ENCODE data around the gene PASD1. TPM values are rescaled to one million over a fixed set of nuclear protein-coding genes. Genes with fewer than 3 reads are reported as not detected.
"Not testable (repeated sequence)": the region's sequence is repeated elsewhere in the genome, so short reads cannot be mapped to it uniquely, and the experiment has no call there.

PASD1 gene
- total RNA-seq, 2 donors from 2014 or later: not detected

DNA sequence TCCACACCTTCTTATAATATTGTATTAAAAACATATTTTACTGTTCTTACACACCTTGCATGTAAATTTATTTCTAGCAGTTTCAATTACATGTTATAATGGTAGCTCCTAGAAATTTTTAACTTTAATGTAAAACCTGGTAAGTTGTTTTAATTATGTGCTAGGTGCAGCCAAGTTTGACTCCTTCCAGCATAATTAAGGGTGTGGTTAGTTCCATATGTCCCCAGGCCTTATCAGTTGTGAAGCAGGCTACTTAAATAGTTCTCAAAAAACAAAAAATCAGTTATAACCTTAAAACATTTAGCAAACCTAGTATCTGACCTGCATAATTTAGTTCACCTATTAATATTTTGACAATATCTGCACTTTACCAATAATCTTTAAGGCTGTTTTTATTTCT is 26.9 kb upstream of the PASD1 start:
- Histone ChIP-seq H3K36me3 (no peaks in the 10 kb centered on the region), H3K4me3 (no peak overlapping the region), H3K27ac (no peak overlapping the region), H3K9me3 (no peaks in the 10 kb centered on the region), H3K4me1 (no peaks in the 10 kb centered on the region), H3K27me3 (no peaks in the 10 kb centered on the region)
- no peak for DNase-seq (ENCODE audit: low spot score)
- TF ChIP-seq, protein P1, sequence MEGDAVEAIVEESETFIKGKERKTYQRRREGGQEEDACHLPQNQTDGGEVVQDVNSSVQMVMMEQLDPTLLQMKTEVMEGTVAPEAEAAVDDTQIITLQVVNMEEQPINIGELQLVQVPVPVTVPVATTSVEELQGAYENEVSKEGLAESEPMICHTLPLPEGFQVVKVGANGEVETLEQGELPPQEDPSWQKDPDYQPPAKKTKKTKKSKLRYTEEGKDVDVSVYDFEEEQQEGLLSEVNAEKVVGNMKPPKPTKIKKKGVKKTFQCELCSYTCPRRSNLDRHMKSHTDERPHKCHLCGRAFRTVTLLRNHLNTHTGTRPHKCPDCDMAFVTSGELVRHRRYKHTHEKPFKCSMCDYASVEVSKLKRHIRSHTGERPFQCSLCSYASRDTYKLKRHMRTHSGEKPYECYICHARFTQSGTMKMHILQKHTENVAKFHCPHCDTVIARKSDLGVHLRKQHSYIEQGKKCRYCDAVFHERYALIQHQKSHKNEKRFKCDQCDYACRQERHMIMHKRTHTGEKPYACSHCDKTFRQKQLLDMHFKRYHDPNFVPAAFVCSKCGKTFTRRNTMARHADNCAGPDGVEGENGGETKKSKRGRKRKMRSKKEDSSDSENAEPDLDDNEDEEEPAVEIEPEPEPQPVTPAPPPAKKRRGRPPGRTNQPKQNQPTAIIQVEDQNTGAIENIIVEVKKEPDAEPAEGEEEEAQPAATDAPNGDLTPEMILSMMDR (IDR thresholded peaks at IDR 0.05): no peak

- TF ChIP-seq, protein P1 (IDR thresholded peaks at IDR 0.05): no peak
- H3K4me3 ChIP-seq: no peak overlapping the region
- H3K27me3 ChIP-seq: no peaks in the 10 kb centered on the region
- no peak overlapping the region for H3K27ac ChIP-seq
- DNase-seq (ENCODE audit: low spot score): no peak
- H3K4me1 ChIP-seq: no peaks in the 10 kb centered on the region
- H3K9me3 ChIP-seq: no peaks in the 10 kb centered on the region
- no peaks in the 10 kb centered on the region for H3K36me3 ChIP-seq
These were observed 25.9 kb upstream of the PASD1 start for GRCh38 chrX:151537572-151537971.

DNA sequence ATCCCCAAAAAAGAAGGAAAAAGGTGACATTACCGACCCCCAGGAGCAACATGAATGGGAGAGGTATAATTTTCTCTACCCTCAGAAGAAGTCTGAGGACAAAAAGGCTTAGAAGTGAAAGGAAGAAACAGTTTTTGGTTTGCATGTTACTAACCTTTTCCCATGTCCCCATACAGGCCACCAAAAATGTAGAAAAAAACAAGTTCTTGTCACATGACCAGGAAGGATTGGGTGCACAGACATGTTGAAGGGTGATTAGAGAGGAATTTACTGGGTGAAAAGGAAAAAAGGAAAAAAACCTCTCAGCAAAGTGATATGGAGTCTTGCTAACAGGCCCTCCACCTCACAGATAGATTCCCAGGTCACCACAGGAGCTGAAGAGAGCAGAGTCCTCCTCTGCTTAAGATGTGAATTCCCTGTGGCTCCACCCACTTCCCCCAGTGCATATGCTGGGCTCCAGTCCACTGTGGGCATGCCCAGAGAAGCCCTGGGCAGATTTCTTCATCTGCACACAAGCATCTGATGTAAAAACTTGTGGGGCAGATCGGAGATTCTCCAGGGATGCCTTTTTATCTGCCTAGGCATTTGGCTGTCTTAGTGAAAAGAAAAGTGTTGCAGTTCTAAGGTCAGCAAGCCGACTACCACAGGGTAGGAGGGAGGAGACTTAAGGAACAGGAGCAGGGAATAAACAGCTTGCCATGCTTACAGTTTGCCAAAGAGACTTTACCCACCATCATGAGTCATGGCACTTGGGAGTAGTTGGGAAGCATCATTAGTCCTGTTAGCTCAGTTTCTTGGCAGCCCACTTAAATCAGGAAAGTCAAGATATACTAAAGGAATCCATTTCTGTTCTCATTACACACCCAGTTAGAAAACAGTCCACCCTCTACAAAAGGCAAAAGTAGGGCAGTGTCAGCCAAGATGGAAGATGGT is 25.0 kb upstream of the PASD1 start:
- TF ChIP-seq, protein P1 (IDR thresholded peaks at IDR 0.05): no peak
- no peak overlapping the region for H3K4me3 ChIP-seq
- no peaks in the 10 kb centered on the region for H3K27me3 ChIP-seq

GRCh38 chrX:151543706-151544105 is 19.8 kb upstream of the PASD1 start:
- Histone ChIP-seq H3K36me3 (no peaks in the 10 kb centered on the region), H3K27me3 (no peaks in the 10 kb centered on the region), H3K4me3 (no peak overlapping the region), H3K9me3 (no peaks in the 10 kb centered on the region), H3K4me1 (no peaks in the 10 kb centered on the region), H3K27ac (no peak overlapping the region)
- no peak for DNase-seq (ENCODE audit: low spot score)
- TF ChIP-seq, protein P1 (IDR thresholded peaks at IDR 0.05): no peak

More for the DNA sequence above, 25.0 kb upstream of the PASD1 start:
- Histone ChIP-seq H3K4me1 (no peaks in the 10 kb centered on the region), H3K9me3 (no peaks in the 10 kb centered on the region), H3K36me3 (no peaks in the 10 kb centered on the region), H3K27ac (no peak overlapping the region)
- DNase-seq (ENCODE audit: low spot score): no peak

DNA sequence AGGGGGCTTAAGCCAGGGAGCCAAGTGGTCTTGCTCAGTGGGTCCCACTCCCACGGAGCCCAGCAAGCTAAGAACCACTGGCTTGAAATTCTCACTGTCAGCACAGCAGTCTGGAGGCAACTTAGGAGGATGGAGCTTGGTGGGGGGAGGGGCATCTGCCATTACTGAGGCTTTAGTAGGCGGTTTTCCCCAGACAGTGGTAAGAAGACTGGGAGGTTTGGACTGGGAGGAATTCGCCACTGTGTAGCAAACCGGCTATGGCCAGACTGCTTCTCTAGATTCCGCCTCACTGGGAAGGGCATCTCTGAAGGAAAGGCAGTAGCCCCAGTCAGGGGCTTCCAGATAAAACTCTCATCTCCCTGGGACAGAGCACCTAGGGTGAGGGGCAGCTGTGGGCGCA is 17.2 kb upstream of the PASD1 start:
- H3K4me3 ChIP-seq; DNase-seq (ENCODE audit: low spot score); H3K27ac ChIP-seq; H3K4me1 ChIP-seq; H3K9me3 ChIP-seq; H3K27me3 ChIP-seq; H3K36me3 ChIP-seq: not testable (repeated sequence)

DNA sequence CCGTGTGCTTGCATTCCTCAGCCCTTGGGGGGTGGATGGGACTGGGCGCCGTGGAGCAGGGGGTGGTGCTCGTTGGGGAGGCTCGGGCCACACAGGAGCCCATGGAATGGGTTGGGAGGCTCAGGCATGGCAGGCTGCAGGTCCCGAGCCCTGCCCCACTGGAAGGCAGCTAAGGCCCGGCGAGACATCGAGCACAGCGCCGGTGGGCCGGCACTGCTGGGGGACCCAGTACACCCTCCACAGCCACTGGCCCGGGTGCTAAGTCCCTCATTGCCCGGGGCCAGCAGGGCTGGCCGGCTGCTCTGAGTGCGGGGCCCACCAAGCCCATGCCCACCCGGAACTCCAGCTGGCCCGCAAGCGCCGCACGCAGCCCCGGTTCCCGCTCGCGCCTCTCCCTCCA is 12.3 kb upstream of the PASD1 start:
- H3K4me3 ChIP-seq; DNase-seq (ENCODE audit: low spot score); H3K27ac ChIP-seq; H3K9me3 ChIP-seq; H3K4me1 ChIP-seq; H3K27me3 ChIP-seq; H3K36me3 ChIP-seq: not testable (repeated sequence)

DNA sequence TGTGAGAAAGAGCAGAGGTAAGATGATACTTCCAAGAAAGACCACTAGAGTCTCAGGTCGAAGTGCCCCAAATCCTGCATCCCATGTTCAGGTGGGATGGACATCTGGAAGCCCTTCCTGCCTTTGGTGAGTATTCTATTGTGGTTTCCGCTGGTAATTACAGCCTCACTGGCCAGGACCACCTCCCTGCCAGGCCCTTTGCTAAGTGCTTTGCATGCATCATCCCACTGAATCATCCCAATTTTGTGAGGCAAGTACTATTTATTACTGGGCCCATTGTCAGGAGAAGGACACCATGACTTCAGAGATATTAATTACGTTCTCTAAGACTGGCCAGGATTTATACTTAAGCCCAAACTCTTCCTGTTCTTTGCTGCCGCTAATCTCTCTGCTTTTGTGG is 10.7 kb upstream of the PASD1 start:
- Histone ChIP-seq H3K9me3 (no peaks in the 10 kb centered on the region), H3K4me3 (no peak overlapping the region), H3K4me1 (no peaks in the 10 kb centered on the region), H3K27me3 (no peaks in the 10 kb centered on the region), H3K36me3 (no peaks in the 10 kb centered on the region), H3K27ac (no peak overlapping the region)
- TF ChIP-seq, protein P1 (IDR thresholded peaks at IDR 0.05): no peak
- DNase-seq (ENCODE audit: low spot score): no peak

GRCh38 chrX:151555301-151555700 is 8.2 kb upstream of the PASD1 start:
- not testable (repeated sequence) for DNase-seq (ENCODE audit: low spot score); H3K36me3 ChIP-seq; H3K4me1 ChIP-seq; H3K4me3 ChIP-seq; H3K27ac ChIP-seq; H3K9me3 ChIP-seq; H3K27me3 ChIP-seq

- not testable (repeated sequence) for H3K4me1 ChIP-seq; DNase-seq (ENCODE audit: low spot score); H3K27ac ChIP-seq; H3K4me3 ChIP-seq; H3K27me3 ChIP-seq; H3K9me3 ChIP-seq; H3K36me3 ChIP-seq
These were observed 990 bp upstream of the PASD1 start for GRCh38 chrX:151562485-151562884.

DNA sequence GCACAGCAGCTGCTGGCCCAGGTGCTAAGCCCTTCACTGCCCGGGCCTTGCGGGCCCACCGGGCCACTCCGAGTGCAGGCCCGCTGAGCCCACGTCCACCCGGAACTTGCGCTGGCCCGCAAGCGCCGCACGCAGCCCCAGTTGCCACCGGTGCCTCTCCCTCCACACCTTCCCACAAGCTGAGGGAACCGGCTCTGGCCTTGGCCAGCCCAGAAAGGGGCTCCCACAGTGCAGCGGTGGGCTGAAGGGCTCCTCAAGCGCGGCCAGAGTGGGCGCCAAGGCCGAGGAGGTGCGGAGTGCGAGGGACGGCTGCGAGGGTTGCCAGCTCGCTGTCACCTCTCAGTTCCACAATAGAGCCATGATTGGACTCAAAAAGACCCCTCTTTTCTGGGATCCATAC is 472 bp upstream of the PASD1 start:
- not testable (repeated sequence) for DNase-seq (ENCODE audit: low spot score); H3K27me3 ChIP-seq

More for the DNA sequence above, 472 bp upstream of the PASD1 start:
- not testable (repeated sequence) for H3K4me1 ChIP-seq, H3K27ac ChIP-seq, H3K9me3 ChIP-seq, H3K4me3 ChIP-seq, H3K36me3 ChIP-seq

All from right atrium auricular region (tissue), 2 donors.